LoVo (cell line): ENCODE data around the gene GSTO2.

Experiments used
- DNase-seq: peaks from one replicate; pipeline ENCODE4 v3.0.0-alpha.2; 2016; ENCODE audit warnings: low spot score

The GSTO2 gene

GRCh38 chr10:104308439-104308903, 39.5 kb downstream of the GSTO2 start:
- DNase-seq = no peak

DNA sequence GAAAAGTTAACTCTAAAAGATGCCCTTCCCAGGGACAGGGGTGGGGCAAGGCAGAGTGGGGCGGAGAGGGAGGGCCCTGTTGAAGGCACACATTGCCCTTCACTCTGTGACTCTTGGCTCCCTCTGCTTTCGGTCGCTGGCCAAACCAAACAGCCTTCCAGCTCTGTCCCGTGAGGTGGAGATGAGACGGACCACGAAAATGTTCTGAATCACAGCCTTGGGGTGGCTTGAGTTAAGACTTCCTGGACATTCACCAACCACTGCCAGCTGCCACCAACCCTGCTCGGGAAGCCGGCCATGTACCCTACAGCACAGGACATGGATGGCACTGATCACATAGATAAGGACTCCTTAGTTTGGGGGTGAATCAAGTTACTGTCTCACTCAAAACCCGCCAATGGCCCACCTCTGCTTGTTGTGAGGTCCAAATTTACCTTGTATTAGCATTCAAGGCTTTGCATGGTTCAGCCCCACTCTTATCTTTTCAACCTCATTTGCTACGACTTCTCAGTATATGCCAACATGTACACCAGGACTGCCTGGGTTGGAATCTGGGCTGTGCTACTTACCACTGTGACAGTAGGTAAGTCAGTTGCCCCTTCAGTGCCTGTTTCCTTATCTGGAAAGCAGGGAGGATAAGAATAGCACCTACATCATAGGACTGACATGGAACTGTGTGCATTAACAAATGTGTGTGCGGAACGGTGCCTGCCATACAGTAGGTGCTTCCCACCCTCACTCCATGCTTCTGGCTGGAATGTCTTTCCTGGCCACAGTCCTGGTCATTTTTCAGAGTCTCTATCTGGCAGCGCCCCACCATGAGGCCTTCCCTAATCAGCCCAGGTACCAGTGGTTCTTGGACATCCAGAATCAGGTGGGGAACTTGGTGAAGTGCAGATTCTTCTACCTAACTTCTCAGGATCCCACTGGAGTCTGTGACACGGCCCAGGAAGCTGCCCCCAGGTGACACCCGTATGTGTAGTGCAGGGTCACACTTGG, 41.3 kb downstream of the GSTO2 start:
- DNase-seq = no peak

- DNase-seq = no peak
Observed at GRCh38 chr10:104311184-104311720, 42.3 kb downstream of the GSTO2 start.

DNA sequence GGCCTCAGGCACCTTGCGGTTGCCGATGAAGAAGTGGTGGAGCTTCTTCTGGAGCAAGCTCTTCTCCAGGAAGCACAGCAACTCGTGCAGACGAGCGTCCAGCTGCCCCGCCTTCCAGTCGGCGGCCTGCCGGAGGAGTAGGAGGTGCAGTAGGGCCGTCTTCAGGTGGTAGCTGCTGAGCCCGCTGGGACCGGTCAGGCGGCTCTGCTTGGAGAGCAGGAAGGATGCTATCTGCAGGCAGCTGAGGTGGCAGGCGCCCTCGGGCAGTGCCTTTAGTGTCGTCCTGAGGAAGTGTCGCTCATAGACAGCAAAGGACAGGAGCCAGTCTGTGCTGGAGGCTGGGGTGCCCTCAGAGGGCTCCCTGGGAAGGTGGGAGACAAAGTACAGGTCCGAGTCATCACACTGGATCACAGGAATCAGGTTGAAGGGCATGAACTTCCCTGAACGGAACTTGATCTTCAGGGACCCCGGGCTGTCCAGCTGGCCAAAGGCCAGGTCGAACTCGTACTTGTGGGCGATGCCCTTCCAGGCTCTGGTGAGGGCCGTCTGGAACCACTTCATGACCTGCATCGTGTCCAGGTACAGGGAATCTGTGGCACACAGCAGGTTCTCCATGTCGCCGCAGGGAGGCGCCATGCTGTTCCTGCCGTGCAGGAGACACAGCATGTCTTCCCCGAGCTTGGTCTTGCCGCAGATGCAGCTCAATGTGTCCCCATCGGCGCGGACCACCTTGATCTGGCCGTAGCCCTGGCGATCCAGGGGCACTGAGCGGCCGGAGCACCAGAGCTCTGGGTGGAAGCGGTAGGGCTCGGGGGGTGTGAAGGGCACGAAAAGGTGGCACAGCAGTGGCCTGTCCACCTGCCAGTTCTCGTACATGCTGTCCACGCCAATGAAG, 45.9 kb downstream of the GSTO2 start:
- no peak for DNase-seq

DNA sequence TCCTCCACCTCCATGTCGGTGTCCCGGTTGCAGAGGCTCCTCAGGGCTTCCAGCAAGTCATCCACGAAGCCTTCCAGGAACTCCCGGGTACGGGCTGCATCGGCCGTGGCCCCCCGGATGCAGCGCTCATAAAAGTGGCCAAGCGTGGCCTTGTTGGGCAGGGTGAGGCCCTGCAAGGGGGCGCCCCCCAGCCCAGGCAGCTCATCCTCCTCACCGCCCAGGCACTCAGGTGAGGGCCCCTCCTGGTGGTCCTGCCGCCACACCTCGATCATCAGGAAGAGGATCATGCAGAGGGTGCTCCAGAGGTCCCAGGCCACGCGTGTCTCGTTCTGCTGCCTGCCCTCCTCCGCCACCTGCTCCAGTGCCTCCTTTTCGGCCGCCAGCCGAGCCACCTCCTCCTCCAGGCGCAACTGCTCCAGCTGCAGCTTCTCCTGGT, 46.5 kb downstream of the GSTO2 start:
- no peak for DNase-seq

DNA sequence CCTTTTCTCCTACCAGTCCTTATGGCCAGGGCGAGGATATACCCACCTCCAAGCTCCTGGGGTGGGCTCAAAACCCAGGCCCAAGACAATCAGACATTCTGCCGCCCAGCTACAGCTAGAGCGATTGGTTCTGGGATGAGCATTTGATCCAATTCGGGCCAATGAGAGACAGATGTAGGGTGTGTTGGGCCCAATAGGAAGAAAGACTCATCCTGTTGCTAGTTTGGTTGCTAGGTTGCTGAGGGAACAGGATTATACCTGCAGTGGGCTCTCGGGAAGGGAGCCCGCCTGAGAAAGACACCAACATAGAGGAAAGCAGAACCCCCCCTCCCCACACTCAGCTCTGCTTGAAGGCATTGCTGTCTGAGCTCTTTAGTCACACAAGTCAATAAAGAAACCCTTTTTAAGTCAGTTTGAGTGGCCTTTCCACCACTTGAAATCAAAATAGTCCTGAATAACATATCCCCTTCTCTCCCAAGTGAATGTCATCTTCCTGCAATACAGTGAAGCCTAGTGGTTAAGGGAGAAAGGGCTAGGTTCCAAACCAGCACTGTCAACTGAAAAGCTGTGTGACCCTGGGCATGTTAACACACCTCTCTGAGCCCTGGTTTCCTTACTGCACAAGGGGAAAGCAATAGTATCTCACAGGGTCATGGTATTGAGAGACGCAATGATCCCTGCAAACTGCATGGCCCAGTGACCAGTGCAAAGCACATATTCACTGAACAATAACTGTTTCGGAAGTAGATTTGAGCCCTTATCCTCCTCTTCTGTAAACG, 47.5 kb downstream of the GSTO2 start:
- DNase-seq = no peak

DNA sequence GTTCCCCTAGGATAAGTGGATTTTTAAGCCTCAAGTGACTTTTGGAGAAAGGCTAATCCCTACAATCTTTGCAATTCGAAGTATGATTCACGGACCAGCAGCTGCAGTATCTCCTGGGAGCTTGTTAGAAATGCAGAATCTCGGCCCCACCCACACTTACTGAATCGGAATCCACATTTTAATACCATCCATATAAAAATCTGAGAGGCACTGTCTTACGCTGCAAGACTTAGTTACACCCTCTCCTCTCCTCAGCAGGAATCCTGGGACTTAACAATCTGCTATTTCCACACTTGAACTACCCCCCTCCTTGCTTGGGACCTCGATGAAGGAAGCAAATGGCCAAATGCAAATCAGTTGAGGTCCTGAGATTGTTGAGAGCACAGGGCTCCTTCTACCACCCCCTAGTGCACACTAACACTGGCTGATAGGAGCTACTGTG, 48.3 kb downstream of the GSTO2 start:
- no peak for DNase-seq

DNA sequence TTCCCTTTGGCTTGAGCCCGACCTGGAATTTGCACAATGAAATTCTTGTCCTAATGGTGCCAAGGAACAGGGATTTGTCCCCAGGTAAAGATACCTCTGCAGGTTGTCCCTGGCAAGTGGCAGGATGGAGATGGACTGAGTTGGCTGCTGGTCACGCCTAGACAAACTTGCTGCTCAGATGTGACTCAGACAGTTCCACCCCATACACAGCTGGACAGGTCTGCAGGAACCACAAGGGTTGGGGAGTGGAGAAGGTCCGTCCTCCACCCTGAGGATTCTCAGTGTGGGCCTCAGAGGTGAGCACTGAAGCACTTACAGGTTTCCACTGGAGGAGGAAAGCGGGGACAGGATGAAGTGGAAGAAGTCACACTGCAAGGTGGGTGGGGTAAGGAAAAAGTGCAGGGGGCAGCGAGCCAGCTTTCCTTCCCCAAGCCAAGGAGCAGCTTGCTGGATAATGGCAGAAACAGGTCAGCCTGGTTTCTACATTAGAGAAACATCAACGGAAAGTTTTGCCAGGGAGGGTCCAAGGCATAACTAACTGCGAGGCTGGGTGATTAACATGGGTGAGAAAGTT, 48.8 kb downstream of the GSTO2 start:
- DNase-seq = no peak

- DNase-seq = no peak
Observed at GRCh38 chr10:104318326-104318725, 49.3 kb downstream of the GSTO2 start.

- no peak for DNase-seq
Observed at GRCh38 chr10:104318810-104319741, 50.1 kb downstream of the GSTO2 start.

DNA sequence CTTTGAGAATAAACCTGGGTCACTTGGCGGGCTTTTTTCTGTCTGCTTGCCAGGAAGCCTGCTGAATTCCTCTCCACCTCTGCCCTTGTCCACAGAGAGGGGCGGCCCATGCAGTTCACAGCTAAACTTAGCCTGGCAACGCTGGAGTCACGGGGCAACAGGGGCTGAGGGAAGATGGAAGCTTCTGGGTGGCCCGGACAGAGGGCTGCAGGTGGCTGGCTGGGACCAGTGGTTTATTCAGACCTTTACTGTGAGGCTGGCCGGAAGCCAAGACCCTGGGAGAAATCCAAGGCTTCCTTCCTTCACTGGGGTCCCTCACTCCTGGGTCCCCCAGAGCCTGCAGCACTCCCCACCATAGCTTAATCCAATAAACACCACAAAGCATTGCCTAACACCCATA, 52.2 kb downstream of the GSTO2 start:
- DNase-seq = no peak

GRCh38 chr10:104321725-104322415, 52.9 kb downstream of the GSTO2 start:
- no peak for DNase-seq

GRCh38 chr10:104322416-104322782, 53.4 kb downstream of the GSTO2 start:
- no peak for DNase-seq

- DNase-seq = no peak
Observed at GRCh38 chr10:104323085-104323484, 54.1 kb downstream of the GSTO2 start.

GRCh38 chr10:104323760-104324201, 54.8 kb downstream of the GSTO2 start:
- DNase-seq = no peak

GRCh38 chr10:104324221-104324686, 55.3 kb downstream of the GSTO2 start:
- DNase-seq = no peak

DNA sequence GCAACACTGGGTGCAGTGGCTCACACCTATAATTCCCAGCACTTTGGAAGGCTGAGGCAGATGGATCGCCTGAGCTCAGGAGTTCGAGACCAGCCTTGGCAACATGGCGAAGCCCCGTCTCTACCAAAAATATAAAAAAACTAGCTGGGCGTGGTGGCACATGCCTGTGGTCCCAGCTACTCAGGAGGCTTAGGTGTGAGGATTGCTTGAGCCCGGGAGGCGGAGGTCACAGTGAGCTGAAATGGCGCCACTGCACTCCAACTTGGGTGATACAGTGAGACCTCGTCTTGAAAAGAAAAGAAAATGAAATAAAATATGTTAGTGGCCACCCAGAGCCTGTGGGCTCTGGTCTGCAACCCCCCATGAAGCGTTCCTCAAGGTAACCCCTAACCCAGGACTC, 55.9 kb downstream of the GSTO2 start:
- no peak for DNase-seq

GRCh38 chr10:104325436-104326435, 56.8 kb downstream of the GSTO2 start:
- DNase-seq = no peak
